Esophagus muscularis mucosa (tissue), 3 donors: ENCODE results near the gene COA5.

Experiments
- CTCF ChIP-seq, 3 experiments: fragments of 200-600 bp in 2 of 3; fragments of 450-650 bp in 1 of 3; sonication (generic) in 2 of 3; IDR thresholded peaks; one replicate each; pipeline ENCODE4 v1.5.1; 2017 to 2019; ENCODE audit warnings: antibody characterized with exemption in 3 of 3, mild to moderate bottlenecking in 2 of 3, moderate library complexity in 1 of 3
- POLR2A ChIP-seq: fragments of 450-650 bp; IDR thresholded peaks from one replicate; pipeline ENCODE4 v1.6.1; 2017; ENCODE audit warnings: antibody characterized with exemption, moderate library complexity, mild to moderate bottlenecking, low read depth

DNA sequence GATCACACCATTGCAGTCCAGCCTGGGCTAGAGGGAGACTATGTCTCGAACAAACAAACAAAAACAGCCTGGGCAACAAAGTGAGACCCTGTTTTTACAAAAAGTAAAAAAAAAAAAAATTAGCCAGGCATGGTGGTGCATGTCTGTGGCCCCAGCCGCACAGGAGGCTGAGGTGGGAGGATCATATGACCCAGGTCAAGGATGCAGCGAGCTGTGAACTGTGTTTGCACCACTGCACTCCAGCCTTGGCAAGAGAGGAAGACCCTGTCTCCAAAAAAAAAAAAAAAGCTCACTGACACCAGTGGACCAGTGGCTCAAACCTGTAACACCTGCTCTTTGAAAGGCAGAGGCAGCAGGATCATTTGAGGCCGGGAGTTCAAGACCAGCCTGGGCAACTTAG lies 40.1 kb upstream of the COA5 start:
- TF ChIP-seq CTCF (IDR thresholded peaks at IDR 0.05) (no peak), POLR2A (no peak)
